Keratinocyte (primary cell): ENCODE measurements around the gene ATP5F1B. TPM values are rescaled to one million over a fixed set of nuclear protein-coding genes. Genes with fewer than 3 reads are reported as not detected.

ENCODE experiments used
- DNase-seq: peaks from one replicate; pipeline ENCODE4 v3.0.0-alpha.2; 2011; ENCODE audit warnings: low read depth, missing footprints, low spot score
- FAIRE-seq: peaks from 2 replicates; lab custom pipeline; 2011; peaks lifted over from hg19 to GRCh38; lab: Jason Lieb, UNC
- H2AFZ ChIP-seq: 2 replicates; pipeline ENCODE4 v1.6.0; 2012; ENCODE audit warnings: low read length, control low read depth, inconsistent platforms; ENCODE audit not compliant: control insufficient read depth
- H3K27ac ChIP-seq: 2 replicates; pipeline ENCODE4 v1.5.1; 2011; ENCODE audit warnings: low read length; ENCODE audit not compliant: control insufficient read depth, insufficient read depth
- H3K27me3 ChIP-seq: 3 replicates; pipeline ENCODE4 v1.6.0; 2011; ENCODE audit warnings: low read length; ENCODE audit not compliant: control insufficient read depth, insufficient read depth; ENCODE audit errors: extremely low read depth
- H3K36me3 ChIP-seq, 2 experiments: 2 replicates in 1 of 2; 3 replicates in 1 of 2; pipeline ENCODE4 v1.5.1; 2011; ENCODE audit warnings: low read length in 2 of 2, mild to moderate bottlenecking in 1 of 2; ENCODE audit not compliant: control insufficient read depth in 2 of 2, insufficient read depth in 2 of 2; ENCODE audit errors: extremely low read depth in 1 of 2
- H3K4me1 ChIP-seq: 3 replicates; pipeline ENCODE4 v1.5.1; 2011; ENCODE audit warnings: low read length; ENCODE audit not compliant: control insufficient read depth, insufficient read depth; ENCODE audit errors: extremely low read depth
- H3K4me2 ChIP-seq: 3 replicates; pipeline ENCODE4 v1.6.0; 2011; ENCODE audit warnings: low read depth, low read length; ENCODE audit not compliant: control insufficient read depth, insufficient read depth; ENCODE audit errors: extremely low read depth
- H3K4me3 ChIP-seq, 3 experiments: fragments of 200-600 bp in 1 of 3; sonication (generic) in 1 of 3; 2 replicates in 2 of 3; 3 replicates in 1 of 3; pipeline ENCODE4 v1.5.1; 2011 to 2016; ENCODE audit warnings: low read length in 3 of 3, mild to moderate bottlenecking in 3 of 3, control low read depth in 2 of 3, inconsistent platforms in 1 of 3, low read depth in 1 of 3, mixed read lengths in 1 of 3, mixed run types in 1 of 3, moderate library complexity in 1 of 3; ENCODE audit not compliant: control insufficient read depth in 2 of 3, insufficient read depth in 2 of 3; ENCODE audit errors: extremely low read depth in 1 of 3
- H3K79me2 ChIP-seq: 2 replicates; pipeline ENCODE4 v1.6.0; 2012; ENCODE audit warnings: low read length; ENCODE audit not compliant: control insufficient read depth, insufficient read depth
- H3K9ac ChIP-seq: 3 replicates; pipeline ENCODE4 v1.6.0; 2011; ENCODE audit warnings: low read length; ENCODE audit not compliant: control insufficient read depth, insufficient read depth; ENCODE audit errors: extremely low read depth
- H3K9me1 ChIP-seq: 3 replicates; pipeline ENCODE4 v1.6.0; 2011; ENCODE audit warnings: low read length; ENCODE audit not compliant: control insufficient read depth, insufficient read depth; ENCODE audit errors: extremely low read depth
- H3K9me3 ChIP-seq: 2 replicates; pipeline ENCODE4 v1.5.1; 2012; ENCODE audit warnings: low read depth, low read length; ENCODE audit not compliant: control insufficient read depth
- H4K20me1 ChIP-seq: 3 replicates; pipeline ENCODE4 v1.6.0; 2011; ENCODE audit warnings: low read length; ENCODE audit not compliant: control insufficient read depth, insufficient read depth; ENCODE audit errors: extremely low read depth
- CTCF ChIP-seq, 3 experiments: IDR thresholded peaks in 1 of 3; conservative IDR thresholded peaks in 1 of 3; optimal IDR thresholded peaks in 1 of 3; 2 replicates in 2 of 3; 3 replicates in 1 of 3; pipeline versions ENCODE3 to v1.5.1; 2011; ENCODE audit warnings: low read length in 3 of 3, mild to moderate bottlenecking in 3 of 3, moderate library complexity in 2 of 3, control low read depth in 1 of 3, inconsistent platforms in 1 of 3; ENCODE audit not compliant: insufficient read depth in 2 of 3; ENCODE audit errors: extremely low read depth in 1 of 3
- EZH2 ChIP-seq: IDR thresholded peaks from one replicate; pipeline ENCODE4 v1.6.1; 2012; ENCODE audit warnings: inconsistent platforms, mild to moderate bottlenecking, low read length, moderate library complexity
- dilution Hi-C: fragments of 300-500 bp; cut with MboI; formaldehyde crosslinking; loops from one replicate; pipeline ENCODE4 v1.7.0; 2020; ENCODE audit warnings: low sequenced_read_pairs; ENCODE audit not compliant: extremely low pct_ligation_motif_present
- polyA plus RNA-seq, 5 experiments: library from polyadenylated mRNA; depleted of rRNA in 3 of 5; stranded (reverse) in 3 of 5; stranded (forward) in 1 of 5; unstranded in 1 of 5; fragments of >200 nt; gene quantifications; 1 replicate in 1 of 5; 2 replicates in 3 of 5; 3 replicates in 1 of 5; pipeline versions ENCODE4 v1.2.1 to v1.2.3, GENCODE V29; 2011 to 2012; ENCODE audit warnings: missing spikeins in 2 of 5, low read depth in 1 of 5, low replicate concordance in 1 of 5

ATP5F1B gene
- polyA plus RNA-seq, 1 donor (not counting 4 experiments of a cell fraction or from before 2014, with no cell fraction given), result 1,488 TPM

- Histone ChIP-seq H3K36me3 (peaks cover 34 to 44% of the 10 kb centered on the region in 2 experiments), H3K27ac (no peak overlapping the region)
- FAIRE-seq, result no peak
These were observed 54.7 kb downstream of the ATP5F1B start for GRCh38 chr12:56591126-56591525.

GRCh38 chr12:56590237-56590830 is 55.5 kb downstream of the ATP5F1B start:
- TF ChIP-seq EZH2 (no peak), CTCF (optimal IDR thresholded peaks at IDR 0.05 in 1 of 3, IDR thresholded peaks at IDR 0.05 in 1 of 3, conservative IDR thresholded peaks at IDR 0.05 in 1 of 3; ENCODE audit: extremely low read depth in 1 of 3, insufficient read depth in 2 of 3, low read length in 3 of 3) (peak; percentile 59 to 68 (median 64))
- Histone ChIP-seq H4K20me1 (no peaks in the 10 kb centered on the region), H3K27me3 (no peaks in the 10 kb centered on the region), H3K4me1 (peaks cover 8% of the 10 kb centered on the region), H3K27ac (no peak overlapping the region), H3K9ac (no peak overlapping the region), H3K9me1 (no peaks in the 10 kb centered on the region), H3K4me2 (no peak overlapping the region), H2AFZ (no peak overlapping the region), H3K79me2 (no peaks in the 10 kb centered on the region), H3K4me3 (no peak overlapping the region), H3K9me3 (no peaks in the 10 kb centered on the region), H3K36me3 (peaks cover 34 to 40% of the 10 kb centered on the region in 2 experiments)
- DNase-seq, result no peak
- no peak for FAIRE-seq
- dilution Hi-C loops, result no loop called here

More at GRCh38 chr12:56591126-56591525, 54.7 kb downstream of the ATP5F1B start:
- H4K20me1 ChIP-seq, result no peaks in the 10 kb centered on the region
- peaks cover 8% of the 10 kb centered on the region for H3K4me1 ChIP-seq
- dilution Hi-C loops, result no loop called here
- no peak overlapping the region for H3K4me2 ChIP-seq
- TF ChIP-seq CTCF (optimal IDR thresholded peaks at IDR 0.05 in 1 of 3, IDR thresholded peaks at IDR 0.05 in 1 of 3, conservative IDR thresholded peaks at IDR 0.05 in 1 of 3; ENCODE audit: extremely low read depth in 1 of 3, insufficient read depth in 2 of 3, low read length in 3 of 3), result no peak
- no peak for TF ChIP-seq EZH2
- no peak overlapping the region for H3K9ac ChIP-seq
- no peak for DNase-seq
- no peaks in the 10 kb centered on the region for H3K27me3 ChIP-seq
- H3K9me1 ChIP-seq, result no peaks in the 10 kb centered on the region
- H3K79me2 ChIP-seq, result no peaks in the 10 kb centered on the region
- no peak overlapping the region for H3K4me3 ChIP-seq
- H3K9me3 ChIP-seq, result no peaks in the 10 kb centered on the region
- H2AFZ ChIP-seq, result no peak overlapping the region
